Loucy (cell line): ENCODE results near the gene GPX7.

ENCODE experiments used
- H2AFZ ChIP-seq: fragments of 200-600 bp; sonication (generic); 2 replicates; pipeline ENCODE4 v1.6.0; 2016; ENCODE audit warnings: antibody characterized with exemption, mild to moderate bottlenecking, low read length, moderate library complexity
- H3F3A ChIP-seq: fragments of 200-600 bp; 2 replicates; pipeline ENCODE4 v1.6.0; 2016; ENCODE audit warnings: antibody characterized with exemption, low read depth, mild to moderate bottlenecking
- H3K27me3 ChIP-seq: fragments of 200-600 bp; sonication (generic); 2 replicates; pipeline ENCODE4 v1.6.1; 2014; ENCODE audit warnings: low read length, mild to moderate bottlenecking; ENCODE audit not compliant: insufficient read depth, poor library complexity, severe bottlenecking
- H3K36me3 ChIP-seq: fragments of 200-600 bp; sonication (generic); 2 replicates; pipeline ENCODE4 v1.6.1; 2016; ENCODE audit warnings: low read length; ENCODE audit not compliant: insufficient read depth
- H3K4me1 ChIP-seq: fragments of 200-600 bp; sonication (generic); 2 replicates; pipeline ENCODE4 v1.5.1; 2014; ENCODE audit warnings: low read length, mild to moderate bottlenecking; ENCODE audit not compliant: insufficient read depth, poor library complexity, severe bottlenecking
- H3K4me2 ChIP-seq: fragments of 200-600 bp; sonication (generic); 2 replicates; pipeline ENCODE4 v1.6.0; 2014; ENCODE audit warnings: antibody characterized with exemption, low read length, low read depth, mild to moderate bottlenecking; ENCODE audit not compliant: poor library complexity, severe bottlenecking
- H3K4me3 ChIP-seq: fragments of 200-600 bp; sonication (generic); 2 replicates; pipeline ENCODE4 v1.5.1; 2014; ENCODE audit warnings: low read length, mild to moderate bottlenecking, mixed read lengths; ENCODE audit not compliant: poor library complexity, severe bottlenecking
- H3K79me2 ChIP-seq: fragments of 200-600 bp; sonication (generic); 2 replicates; pipeline ENCODE4 v1.6.1; 2014; ENCODE audit warnings: low read length; ENCODE audit not compliant: insufficient read depth
- H3K9ac ChIP-seq: fragments of 200-600 bp; sonication (generic); 2 replicates; pipeline ENCODE4 v1.6.0; 2014; ENCODE audit warnings: mild to moderate bottlenecking, low read depth, low read length, moderate library complexity; ENCODE audit not compliant: poor library complexity, severe bottlenecking
- H3K9me2 ChIP-seq: fragments of 200-600 bp; sonication (generic); replicated peaks from 2 replicates; pipeline ENCODE4 v1.6.1; 2016; ENCODE audit warnings: low read depth, low read length, mixed read lengths
- H3K9me3 ChIP-seq: fragments of 200-600 bp; sonication (generic); 2 replicates; pipeline ENCODE4 v1.6.1; 2014; ENCODE audit warnings: mild to moderate bottlenecking, antibody characterized with exemption, low read length, low read depth; ENCODE audit not compliant: insufficient read depth
- H4K20me1 ChIP-seq: fragments of 200-600 bp; sonication (generic); 2 replicates; pipeline ENCODE4 v1.6.0; 2014; ENCODE audit warnings: antibody characterized with exemption, low read length, mild to moderate bottlenecking; ENCODE audit not compliant: insufficient read depth, poor library complexity, severe bottlenecking
- EZH2phosphoT487 ChIP-seq: fragments of 200-600 bp; IDR thresholded peaks from 2 replicates; pipeline ENCODE4 v1.6.1; 2018; ENCODE audit warnings: antibody characterized with exemption, mild to moderate bottlenecking, moderate library complexity, borderline replicate concordance
- TF ChIP-seq, protein P1 (sequence below): fragments of 200-600 bp; sonication (generic); conservative IDR thresholded peaks from 2 replicates; pipeline ENCODE4 v1.5.1; 2014; ENCODE audit warnings: mild to moderate bottlenecking, antibody characterized with exemption, low read length

GPX7 gene

DNA sequence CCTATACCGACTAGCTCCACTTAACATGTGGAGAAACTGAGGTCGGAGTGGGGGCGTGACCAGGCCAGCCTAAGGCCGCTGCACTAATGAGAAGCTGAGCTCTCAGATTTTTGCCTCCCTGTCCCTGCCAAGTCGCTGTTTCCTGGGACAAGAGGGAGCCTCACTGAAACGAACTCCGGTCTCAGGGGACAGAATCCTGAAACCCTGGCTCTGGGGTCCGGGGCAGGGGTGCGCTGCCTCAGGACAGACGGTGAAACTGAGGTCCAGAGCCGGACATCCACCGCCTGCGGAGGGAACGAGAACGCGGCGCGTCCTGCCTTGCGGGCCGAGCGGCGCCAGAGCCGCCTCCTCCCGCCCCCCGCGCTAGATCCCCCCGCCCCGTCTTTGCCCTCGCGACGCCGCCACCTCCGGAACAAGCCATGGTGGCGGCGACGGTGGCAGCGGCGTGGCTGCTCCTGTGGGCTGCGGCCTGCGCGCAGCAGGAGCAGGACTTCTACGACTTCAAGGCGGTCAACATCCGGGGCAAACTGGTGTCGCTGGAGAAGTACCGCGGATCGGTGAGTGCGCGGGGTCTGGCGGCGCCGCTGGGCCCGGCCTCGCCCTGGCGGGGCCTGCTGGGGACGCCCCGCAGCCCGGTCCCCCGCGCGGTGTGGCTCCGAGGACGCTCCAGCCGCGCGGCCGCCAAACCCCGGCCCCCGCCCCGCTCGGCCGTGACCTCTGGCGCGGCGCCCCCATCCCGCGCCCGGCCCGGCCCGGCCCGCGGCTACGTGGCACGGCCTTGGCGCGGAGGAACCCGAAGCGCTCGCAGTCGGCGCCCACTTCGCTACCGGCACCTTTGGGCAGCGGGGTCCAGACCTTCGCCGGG is at the start of gene GPX7:
Gene GPX7, plus strand, starts transcription at position 381 of the 865 bp plus-strand sequence. Its CDS starts 39 bp downstream, at position 420.
- peak within 1 kb of the TSS; percentile 88 for H3K9ac ChIP-seq
- H3K36me3 ChIP-seq: no peaks in the 10 kb centered on the region
- H3K4me1 ChIP-seq: peaks cover 40% of the 10 kb centered on the region
- H3K79me2 ChIP-seq: peaks cover 42% of the 10 kb centered on the region
- H3K4me2 ChIP-seq: peak within 1 kb of the TSS; percentile 85
- no peaks in the 10 kb centered on the region for H3K9me3 ChIP-seq
- H3K4me3 ChIP-seq: peak within 1 kb of the TSS; percentile 81
- H3K9me2 ChIP-seq: no peaks in the 10 kb centered on the region
- H4K20me1 ChIP-seq: no peaks in the 10 kb centered on the region
- H3F3A ChIP-seq: no peaks in the 10 kb centered on the region
- TF ChIP-seq, protein P1, sequence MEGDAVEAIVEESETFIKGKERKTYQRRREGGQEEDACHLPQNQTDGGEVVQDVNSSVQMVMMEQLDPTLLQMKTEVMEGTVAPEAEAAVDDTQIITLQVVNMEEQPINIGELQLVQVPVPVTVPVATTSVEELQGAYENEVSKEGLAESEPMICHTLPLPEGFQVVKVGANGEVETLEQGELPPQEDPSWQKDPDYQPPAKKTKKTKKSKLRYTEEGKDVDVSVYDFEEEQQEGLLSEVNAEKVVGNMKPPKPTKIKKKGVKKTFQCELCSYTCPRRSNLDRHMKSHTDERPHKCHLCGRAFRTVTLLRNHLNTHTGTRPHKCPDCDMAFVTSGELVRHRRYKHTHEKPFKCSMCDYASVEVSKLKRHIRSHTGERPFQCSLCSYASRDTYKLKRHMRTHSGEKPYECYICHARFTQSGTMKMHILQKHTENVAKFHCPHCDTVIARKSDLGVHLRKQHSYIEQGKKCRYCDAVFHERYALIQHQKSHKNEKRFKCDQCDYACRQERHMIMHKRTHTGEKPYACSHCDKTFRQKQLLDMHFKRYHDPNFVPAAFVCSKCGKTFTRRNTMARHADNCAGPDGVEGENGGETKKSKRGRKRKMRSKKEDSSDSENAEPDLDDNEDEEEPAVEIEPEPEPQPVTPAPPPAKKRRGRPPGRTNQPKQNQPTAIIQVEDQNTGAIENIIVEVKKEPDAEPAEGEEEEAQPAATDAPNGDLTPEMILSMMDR: no peak
- TF ChIP-seq EZH2phosphoT487: no peak
- peak within 1 kb of the TSS; percentile 97 for H2AFZ ChIP-seq
- H3K27me3 ChIP-seq: no peaks in the 10 kb centered on the region

DNA sequence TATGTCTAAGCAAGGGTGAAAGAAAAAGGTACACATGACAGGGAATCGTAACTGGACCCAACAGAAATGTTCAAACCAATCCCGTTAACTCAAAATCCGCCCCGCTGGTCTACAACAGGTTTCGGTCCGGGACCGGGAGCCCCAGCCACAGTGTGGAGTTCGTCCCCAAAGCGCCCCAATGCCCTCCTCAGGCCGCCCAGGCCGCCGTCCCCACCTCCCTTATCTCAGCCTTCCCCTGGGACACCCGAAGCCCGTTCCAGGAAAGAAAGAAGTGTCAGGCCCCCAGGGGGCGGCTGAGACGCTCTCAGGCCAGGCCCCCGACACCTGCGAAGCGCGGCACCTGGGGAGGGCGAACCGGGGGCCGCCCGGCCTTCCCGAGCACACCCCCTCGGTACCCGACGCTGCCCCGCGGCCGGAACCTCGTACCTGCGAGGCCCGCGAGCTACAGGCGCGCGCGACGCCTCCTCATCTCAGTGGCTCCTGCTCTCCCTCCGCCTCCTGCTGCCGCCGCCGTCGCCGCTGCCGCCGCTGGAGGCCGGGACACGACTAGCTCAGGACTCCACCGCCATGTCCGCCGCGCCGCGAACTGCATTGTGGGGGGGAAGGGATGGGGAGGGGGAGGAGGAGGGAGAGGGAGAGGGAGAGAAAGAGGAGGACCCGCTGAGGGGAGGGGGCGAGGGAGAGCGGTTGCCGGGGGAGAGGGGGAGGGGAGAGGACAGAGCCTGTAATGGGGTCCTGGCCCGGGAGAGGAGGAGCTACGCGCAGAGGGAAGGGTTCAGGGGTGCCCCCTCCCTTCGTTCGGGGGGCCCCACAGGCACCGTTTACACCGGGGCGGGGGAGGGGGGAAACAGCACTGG is 49.4 kb upstream of the GPX7 start, which contains the start of gene TUT4:
Gene TUT4, minus strand, starts transcription at position 588 of the 857 bp plus-strand sequence. CDS start 26,812 bp downstream, outside the sequence.
- no peaks in the 10 kb centered on the region for H3K27me3 ChIP-seq
- H3K79me2 ChIP-seq: peaks cover 70% of the 10 kb centered on the region
- no peaks in the 10 kb centered on the region for H3K9me3 ChIP-seq

More for the DNA sequence above, 49.4 kb upstream of the GPX7 start, which contains the start of gene TUT4:
- no peaks in the 10 kb centered on the region for H3K9me2 ChIP-seq
- H3K36me3 ChIP-seq: no peaks in the 10 kb centered on the region
- H3K4me3 ChIP-seq: peak within 1 kb of the TSS; percentile 84
- H2AFZ ChIP-seq: peak within 1 kb of the TSS; percentile 86
- H3K9ac ChIP-seq: peak within 1 kb of the TSS; percentile 95
- H4K20me1 ChIP-seq: peaks cover 48% of the 10 kb centered on the region
- peak within 1 kb of the TSS; percentile 96 for H3K4me2 ChIP-seq
- H3F3A ChIP-seq: 0 out of 2 replicates have a peak, but pooled peaks cover 4% of the 10 kb centered on the region
- peaks cover 52% of the 10 kb centered on the region for H3K4me1 ChIP-seq
- TF ChIP-seq, protein P1: peak; percentile 29; the same call in 1 of the 2 replicates
- no peak for TF ChIP-seq EZH2phosphoT487
